Dermis blood vessel endothelial cell (primary cell): Measurements from ENCODE around the gene TMEM178B. TPM values are rescaled to one million over a fixed set of nuclear protein-coding genes. Genes with fewer than 3 reads are reported as not detected.
"Not testable (repeated sequence)": the region's sequence is repeated elsewhere in the genome, so short reads cannot be mapped to it uniquely, and the experiment has no call there.

Source experiments
- DNase-seq: peaks from one replicate; pipeline ENCODE4 v3.0.0; 2010
- total RNA-seq: library from RNA; depleted of rRNA; stranded (reverse); fragments of >200 nt; gene quantifications from 2 replicates; pipeline ENCODE4 v1.2.3, GENCODE V29; 2014

The TMEM178B gene
- 0.09 and 0.34 TPM in 2 replicates for total RNA-seq

DNA sequence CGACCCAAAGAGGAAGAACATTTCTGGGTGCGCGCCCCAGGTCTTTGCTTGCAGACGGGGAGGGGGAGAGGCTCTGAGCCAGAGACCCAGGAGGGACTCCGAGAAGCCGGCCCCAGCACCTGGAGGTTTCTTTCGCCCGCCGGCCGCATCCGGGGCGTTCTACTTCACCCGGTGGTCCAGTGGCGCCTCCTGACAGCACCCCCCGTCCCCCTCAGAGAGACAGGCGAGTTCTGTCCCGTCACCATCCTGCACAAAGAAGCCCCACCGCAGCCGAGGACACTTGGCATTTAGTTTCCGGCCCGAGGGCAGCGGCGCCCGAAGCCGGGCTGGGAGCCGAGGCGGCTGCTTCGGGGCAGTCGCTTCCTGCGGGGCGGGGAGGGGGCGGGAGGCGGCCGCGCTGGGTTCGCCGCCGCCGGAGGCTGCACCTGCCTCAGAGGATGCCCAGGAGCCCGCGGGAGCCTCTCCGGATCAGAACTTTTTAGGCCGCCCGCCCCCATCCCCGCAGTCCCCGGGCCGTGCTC, at the start of gene TMEM178B:
TMEM178B (plus strand) TSS at position 424 of the 521 bp plus-strand sequence.
- no peak for DNase-seq

DNA sequence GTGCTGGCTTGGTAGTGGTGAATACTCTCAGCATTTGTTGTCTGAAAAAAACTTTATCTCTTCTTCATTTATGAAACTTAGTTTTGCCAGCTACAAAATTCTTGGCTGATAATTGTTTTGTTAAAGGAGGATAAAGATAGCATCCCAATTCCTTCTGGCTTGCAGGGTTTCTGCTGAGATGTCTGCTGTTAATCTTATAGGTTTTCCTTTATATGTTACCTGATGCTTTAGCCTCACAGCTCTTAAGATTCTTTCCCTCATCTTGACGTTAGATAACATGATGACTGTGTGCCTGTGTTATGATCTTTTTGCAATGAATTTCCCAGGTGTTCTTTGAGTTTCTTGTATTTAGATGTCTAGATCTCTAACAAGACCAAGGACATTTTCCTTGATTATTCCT, 49.2 kb upstream of the TMEM178B start:
- no peak for DNase-seq

DNA sequence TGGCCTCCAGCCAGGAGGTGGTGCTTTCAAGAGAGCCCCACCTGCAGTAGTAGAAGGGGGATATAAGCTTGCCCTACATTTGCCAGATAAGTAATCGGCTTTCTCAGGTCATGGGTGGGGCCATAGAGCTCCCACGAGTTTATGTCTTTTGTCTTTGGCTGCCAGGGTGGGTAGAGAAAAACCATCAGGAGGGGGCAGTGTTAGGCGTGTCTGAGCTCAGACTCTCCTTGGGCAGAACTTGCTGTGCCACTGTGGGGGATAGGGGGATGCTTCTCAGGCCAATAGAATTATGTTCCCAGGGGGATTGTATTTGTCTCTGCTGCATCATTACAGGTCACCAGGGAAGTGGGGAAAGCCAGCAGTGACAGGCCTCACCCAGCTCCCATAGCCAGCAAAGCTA, 46.8 kb upstream of the TMEM178B start:
- no peak for DNase-seq

DNA sequence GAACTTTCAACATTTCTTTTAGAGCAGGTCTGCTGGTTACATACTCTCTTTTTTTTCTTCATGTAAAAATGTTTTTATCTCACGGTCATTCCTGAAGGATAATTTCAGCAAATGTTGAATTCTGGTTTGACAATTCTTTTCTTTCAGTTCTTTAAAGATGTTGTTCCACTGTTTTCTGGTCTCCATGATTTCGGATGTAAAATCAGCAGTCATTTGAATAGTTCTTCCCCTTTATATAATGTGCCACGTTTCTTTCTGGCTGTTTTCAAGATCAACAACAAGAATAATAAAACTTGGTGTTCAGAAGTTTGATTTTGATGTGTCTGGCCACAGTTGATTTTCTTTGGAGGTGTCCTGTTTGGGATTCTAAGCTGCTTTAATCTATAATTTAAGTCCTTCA, 45.1 kb upstream of the TMEM178B start:
- DNase-seq: no peak

DNA sequence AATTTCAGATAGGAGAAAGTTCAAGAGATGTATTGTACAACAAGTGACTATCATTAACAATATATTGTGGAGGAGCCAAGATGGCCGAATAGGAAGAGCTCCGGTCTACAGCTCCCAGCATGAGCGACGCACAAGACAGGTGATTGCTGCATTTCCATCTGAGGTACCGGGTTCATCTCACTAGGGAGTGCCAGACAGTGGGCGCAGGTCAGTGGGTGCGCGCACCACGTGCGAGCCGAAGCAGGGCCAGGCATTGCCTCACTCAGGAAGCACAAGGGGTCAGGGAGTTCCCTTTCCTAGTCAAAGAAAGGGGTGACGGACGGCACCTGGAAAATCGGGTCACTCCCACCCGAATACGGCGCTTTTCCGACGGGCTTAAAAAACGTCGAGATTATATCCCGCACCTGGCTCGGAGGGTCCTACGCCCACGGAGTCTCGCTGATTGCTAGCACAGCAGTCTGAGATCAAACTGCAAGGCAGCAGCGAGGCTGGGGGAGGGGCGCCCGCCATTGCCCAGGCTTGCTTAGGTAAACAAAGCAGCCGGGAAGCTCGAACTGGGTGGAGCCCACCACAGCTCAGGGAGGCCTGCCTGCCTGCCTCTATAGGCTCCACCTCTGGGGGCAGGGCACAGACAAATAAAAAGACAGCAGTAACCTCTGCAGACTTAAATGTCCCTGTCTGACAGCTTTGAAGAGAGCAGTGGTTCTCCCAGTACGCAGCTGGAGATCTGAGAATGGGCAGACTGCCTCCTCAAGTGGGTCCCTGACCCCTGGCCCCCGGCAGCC, 41.1 kb upstream of the TMEM178B start:
- DNase-seq: not testable (repeated sequence)

DNA sequence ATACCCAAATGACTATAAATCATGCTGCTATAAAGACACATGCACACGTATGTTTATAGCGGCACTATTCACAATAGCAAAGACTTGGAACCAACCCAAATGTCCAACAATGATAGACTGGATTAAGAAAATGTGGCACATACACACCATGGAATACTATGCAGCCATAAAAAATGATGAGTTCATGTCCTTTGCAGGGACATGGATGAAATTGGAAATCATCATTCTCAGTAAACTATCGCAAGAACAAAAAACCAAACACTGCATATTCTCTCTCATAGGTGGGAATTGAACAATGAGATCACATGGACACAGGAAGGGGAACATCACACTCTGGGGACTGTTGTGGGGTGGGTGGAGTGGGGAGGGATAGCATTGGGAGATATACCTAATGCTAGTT, 35.8 kb upstream of the TMEM178B start:
- DNase-seq: not testable (repeated sequence)

DNA sequence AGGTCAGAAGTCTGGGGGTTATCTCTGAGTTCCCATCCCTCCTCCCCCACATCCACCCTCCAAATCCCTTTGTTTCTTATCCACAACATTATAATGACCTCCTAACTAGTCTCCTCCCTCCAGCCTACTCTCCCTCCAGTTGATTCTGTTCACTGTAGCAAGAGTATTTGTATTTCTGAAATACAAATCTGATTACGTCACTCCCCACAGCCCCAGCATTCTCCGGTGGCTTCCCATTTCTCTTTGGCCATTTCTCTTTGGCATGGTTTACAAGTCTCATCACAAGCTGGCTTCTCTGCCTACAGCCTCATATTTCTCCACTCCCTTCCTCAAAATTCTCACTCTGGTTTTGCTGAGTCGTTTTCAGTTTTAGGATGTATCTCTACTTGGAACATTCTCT, 34.5 kb upstream of the TMEM178B start:
- DNase-seq: no peak

DNA sequence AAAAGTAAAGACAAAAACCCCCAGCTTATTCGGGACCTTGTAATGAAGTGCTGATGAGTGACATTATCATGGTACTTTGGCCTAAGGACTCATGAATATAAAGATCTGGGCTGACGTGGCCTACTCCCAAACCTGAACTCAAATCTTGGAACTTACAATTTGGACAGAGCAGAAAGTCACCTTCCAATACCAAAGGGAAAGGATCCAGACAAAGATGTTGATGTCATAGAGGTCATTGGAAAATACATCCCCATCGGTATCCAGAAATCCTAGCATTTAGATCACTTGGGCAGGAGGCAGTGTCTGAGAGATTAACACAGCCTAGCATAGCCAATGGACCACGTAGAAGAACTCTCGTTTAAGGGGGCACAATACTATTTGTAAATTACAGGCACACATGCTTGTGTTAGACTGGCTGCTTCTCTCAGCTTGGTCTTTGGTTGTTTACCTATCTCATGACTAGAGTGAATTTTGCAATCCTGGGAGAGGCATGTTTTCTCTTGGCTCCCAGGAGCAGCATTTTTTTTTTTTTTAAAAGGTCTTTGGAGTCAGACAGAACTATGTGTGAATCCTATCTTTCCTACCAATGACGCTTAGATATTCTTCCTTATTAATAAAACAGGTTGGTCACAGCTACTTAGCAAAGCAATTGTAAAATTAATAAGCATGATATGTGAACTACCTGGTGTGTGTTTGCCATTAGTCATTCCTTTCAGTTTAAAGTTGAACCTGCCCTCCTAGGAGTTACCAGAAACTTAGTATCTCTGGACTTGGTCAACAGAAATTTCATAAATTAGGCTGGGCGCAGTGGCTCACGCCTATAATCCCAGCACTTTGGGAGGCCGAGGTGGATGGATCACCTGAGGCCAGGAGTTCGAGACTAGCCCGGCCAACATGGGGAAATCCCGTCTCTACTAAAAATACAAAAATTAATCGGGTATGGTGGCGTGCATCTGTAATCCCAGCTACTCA, 31.4 kb upstream of the TMEM178B start:
- DNase-seq: no peak

DNA sequence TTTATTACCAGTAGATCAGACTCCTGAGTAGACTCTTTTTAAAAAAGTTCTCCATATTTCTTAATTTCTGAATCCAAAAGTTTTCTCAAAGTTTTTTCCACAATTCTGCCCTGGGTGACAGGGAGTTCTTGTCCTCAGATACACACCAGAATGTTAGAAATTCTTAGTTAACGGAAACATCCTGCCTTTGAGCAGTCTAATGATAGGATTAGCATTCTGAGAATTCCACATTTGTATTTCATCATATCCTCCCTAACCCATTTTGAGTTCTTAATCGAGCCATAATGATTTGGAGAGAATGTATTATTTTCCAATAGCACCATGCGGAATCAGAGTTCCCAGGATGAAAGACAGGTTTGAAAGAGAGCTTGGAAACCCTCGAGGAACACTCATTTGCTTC, 30.2 kb upstream of the TMEM178B start:
- no peak for DNase-seq

DNA sequence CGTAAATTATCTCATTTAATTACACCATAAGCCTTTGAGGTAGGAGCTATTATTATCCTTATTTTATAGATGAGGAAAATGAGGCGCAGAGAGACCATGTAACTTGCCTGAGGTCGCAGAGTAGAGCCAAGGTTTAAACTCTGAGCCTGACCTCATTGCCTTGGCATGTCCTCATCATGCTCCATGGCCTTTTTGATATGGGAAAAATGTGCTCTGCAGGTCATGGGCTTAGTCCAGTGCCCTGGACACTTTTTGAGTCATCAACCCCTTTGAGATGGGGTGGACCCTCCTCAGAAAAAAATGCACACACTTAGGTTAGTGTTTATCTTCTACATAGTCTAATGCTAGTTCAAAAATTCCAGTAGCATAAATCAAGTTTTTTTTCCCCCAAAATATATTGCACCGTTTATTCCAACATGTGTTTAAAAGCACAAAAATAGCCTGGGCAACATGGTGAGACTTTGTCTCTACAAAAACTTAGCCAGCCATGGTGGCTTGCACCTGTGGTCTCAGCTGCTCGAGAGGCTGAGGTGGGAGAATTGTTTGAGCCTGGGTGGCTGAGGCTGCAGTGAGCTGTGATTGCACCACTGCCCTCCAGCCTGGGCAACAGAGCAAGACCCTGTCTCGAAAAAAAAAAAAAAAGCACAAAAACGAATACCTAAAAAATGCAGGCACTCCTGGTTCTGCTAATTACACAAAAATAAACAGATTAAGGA, 28.6 kb upstream of the TMEM178B start:
- no peak for DNase-seq

DNA sequence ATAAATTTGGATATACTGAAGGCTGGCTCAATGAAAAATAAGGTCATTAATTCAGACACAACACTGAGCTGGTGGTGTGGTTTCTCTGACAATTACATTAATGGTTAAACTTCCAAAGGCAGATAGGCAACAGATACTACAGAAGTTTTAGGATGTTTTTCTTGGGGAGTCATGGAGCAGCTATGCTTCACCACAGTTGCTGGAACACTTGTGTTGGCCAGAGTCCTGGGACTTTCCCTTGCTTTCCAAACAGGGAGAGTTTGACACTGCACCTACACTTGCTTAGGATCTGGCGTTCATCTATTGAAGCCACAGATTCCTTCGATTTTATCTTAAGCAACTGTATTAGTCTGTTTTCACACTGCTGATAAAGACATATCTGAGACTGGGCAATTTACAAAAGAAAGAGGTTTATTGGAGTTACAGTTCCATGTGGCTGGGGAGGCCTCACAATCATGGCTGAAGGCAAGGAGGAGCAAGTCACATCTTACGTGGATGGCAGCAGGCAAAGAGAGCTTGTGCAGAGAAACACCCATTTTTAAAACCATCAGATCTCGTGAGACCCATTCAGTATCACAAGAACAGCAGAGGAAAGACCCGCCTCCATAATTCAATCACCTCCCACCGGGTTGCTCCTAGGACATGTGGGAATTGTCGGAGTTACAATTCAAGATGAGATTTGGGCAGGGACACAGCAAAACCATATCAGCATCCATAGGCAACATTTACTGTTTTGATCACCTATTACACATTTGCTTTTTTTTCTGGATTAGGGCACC, 27.8 kb upstream of the TMEM178B start:
- no peak for DNase-seq

DNA sequence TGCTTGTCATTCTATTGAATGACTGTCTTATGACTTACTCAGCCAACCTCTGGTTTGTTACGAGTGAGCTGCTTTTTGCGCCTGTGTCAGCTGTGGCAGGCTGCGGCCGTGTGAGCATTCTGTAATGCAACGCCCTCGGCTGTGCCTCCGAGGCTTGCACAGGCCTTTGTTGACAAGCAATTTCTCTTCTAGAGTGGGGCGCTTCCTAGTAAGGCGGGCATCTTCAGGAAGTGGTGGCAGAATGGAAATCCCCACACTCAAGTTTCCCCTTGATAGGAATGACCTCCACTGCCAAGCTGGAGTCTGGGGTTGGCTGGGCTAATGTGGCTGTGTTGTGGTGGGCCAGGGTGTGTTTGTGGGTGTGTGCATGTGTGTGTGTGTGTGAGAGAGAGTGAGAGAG, 20.2 kb upstream of the TMEM178B start:
- no peak for DNase-seq

DNA sequence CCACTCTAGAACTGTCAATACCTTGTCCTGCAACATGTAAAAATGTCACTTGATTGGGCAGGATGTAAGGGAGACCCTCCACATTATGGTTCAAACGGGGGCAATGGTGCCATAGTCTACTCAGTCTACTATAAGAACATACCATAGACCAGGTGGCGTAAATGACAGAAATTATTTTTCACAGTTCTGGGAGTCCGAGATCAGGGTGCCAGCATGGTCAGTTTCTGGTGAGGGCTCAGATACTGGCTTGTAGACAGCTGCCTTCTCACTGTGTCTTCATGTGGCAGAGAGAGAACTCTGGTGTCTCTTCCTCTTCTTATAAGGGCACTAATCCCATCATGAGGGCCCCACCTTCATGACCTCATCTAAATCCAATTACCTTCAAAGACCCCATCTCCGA, 18.7 kb upstream of the TMEM178B start:
- no peak for DNase-seq

DNA sequence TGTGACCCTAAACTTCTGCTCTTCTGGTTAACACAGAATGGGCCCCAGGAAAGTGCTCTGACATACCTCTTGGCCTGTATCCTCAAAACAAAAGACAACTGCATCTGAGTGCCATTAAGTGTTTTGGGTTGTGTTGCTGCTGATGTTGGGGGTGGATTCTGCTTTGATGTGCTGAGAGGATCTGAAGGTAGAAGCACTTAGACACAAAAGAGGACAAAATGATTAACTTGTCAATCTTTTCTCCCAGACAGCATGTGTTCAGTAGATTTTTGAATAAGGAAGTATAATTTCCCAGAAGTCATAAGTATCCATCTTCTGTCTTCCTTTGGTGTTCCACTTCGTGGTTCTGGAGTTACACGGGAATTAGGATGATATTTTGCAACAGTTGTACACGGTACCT, 16.1 kb upstream of the TMEM178B start:
- no peak for DNase-seq

DNA sequence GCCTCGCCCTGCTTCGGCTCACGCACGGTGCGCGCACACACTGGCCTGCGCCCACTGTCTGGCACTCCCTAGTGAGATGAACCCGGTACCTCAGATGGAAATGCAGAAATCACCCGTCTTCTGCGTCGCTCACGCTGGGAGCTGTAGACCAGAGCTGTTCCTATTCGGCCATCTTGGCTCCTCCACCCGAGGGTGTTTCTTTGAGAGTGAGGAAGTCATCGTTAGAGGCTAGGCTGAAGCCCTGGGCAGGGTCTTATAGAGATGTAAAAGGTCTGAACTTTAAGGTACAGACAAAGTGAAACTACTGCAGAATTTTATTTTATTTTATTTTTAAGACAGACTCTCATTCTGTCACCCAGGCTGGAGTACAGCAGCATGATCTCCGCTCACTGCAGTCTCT, 6.0 kb upstream of the TMEM178B start:
- DNase-seq: not testable (repeated sequence)

DNA sequence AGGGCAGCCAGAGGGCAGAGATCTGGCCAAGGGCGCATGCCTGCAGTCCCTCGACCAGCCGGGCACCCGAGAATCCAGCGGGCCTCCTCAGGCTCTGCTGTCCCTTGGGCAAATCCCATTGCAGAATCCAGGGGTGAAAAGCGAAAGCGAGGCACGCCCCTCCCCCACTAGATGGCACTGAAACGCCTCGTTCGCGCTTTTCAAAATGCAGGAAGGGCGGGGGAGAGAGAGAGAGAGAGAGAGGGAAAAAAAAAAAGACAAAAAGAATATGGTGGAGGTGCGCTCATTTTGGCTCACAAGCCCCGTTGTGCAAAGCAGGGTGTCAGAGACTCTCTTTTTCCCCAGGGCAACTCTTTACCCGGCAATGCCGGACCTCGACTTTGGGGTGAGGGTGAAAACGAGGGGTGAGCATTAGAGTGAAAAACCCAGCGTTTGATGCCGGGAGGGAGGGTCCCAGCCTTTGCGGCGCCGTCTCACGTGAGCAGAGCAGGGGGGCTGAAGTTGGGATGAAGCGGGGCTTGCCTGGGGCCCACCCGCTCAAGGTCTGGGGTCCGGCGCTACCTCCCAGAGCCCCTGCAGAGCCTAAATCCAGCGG, 2.5 kb upstream of the TMEM178B start:
- DNase-seq: peak; percentile 4

DNA sequence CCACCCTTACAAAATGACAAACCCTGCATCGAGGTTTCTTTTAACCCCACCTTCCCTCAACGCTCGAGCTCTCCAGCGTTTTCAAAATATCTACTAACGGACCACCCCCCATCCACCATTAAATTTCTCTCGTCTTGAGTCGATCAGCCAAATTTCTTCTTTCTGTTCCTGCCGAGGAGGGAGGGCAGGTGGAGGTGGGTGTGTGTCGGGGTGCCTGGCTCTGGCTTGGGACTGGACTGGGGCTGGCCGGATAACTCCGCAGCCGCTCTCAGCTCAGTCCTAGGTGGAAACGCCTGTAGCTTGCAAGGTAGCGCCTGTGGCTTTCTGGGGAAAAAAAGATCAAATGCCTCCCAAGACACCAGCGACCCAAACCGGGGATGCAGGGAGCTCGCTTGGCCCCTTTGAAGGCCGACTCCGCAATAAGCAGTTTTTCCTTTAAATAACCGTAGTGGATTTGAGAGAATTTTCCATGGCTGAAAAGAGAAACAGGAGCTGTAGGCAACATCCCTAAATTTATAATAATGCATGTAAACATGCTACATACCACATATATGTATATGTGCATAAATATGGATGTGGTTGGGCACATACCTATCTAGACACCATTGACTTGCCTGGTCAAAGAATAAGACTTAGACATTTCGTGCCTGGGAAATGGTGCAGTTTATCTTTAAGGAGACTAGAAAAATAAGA, 1.9 kb upstream of the TMEM178B start:
- no peak for DNase-seq

DNA sequence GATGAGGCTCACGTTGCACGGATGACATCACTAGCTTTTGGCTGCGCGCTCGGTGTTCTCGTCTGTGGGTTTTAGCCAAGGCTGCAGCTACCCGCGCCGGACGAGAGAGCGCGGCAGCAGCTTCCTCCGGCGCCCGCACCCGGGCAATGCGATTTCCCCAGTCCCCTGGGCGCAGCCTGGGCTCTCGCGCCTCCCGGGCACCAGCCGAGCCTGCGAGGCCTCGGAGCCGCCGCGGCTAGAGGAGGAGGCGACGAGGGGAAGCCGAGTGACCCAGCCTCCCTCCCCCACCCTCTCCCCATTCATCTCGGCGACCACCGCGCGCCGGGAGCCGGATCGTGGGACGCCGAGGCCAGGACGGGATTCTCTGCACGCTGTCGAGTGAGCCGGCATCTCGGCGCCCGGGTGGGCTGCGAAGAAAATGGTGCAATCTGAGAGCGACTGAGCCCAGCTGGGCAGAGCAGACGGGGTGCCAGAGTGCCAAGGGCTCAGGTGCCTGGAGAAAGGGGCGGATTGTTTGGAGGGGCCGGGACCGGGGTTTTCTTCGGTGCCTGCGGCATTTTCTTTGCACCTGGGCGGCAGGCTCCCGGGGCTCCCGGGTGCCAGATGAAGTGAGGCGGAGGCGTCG, 1.2 kb upstream of the TMEM178B start:
- DNase-seq: peak; percentile 30

DNA sequence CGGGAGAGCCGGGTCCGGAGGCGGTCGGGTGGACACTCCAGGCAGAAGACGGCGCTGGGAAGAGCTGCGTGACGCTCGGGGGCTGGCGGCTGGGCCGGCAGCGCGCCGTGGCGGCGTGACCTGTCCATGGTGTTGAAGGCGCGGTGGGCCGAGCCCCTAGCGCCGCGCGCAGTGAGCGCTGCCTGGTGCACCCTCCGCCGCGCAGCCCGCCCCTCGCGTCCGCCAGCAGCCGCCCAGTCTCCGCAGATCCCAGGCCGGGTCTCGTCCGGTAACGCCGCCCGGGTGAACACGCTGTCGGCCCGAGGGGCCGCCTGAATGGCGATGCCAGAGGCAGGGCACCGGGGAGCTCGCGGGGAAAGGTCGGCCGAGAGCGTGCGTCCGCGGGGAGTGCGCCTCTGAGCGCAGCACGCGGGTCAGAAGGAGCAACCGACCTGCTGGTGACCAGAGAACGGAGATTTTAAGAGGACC, 657 bp upstream of the TMEM178B start:
- DNase-seq: peak; percentile 72
